SK-N-MC (cell line): ENCODE data around the gene KCNH2.

ENCODE experiments used
- DNase-seq: peaks from one replicate; pipeline ENCODE4 v3.0.0-alpha.2; 2011; ENCODE audit warnings: low read depth, low spot score
- H3K27ac ChIP-seq: fragments of 200-600 bp; sonication (generic); 2 replicates; pipeline ENCODE4 v1.5.1; 2016; ENCODE audit warnings: mixed run types
- H3K36me3 ChIP-seq: fragments of 200-600 bp; sonication (generic); 2 replicates; pipeline ENCODE4 v1.6.1; 2017; ENCODE audit warnings: antibody characterized with exemption, low read length, mixed read lengths; ENCODE audit not compliant: insufficient read depth
- H3K4me3 ChIP-seq: fragments of 200-600 bp; sonication (generic); 2 replicates; pipeline ENCODE4 v1.5.1; 2016
- H3K9ac ChIP-seq: fragments of 200-600 bp; sonication (generic); 2 replicates; pipeline ENCODE4 v1.8.0; 2017; ENCODE audit warnings: mixed run types, mixed read lengths; ENCODE audit not compliant: insufficient read length
- H3K9me3 ChIP-seq: fragments of 200-600 bp; sonication (generic); 2 replicates; pipeline ENCODE4 v1.6.1; 2017; ENCODE audit warnings: low read depth, mild to moderate bottlenecking, antibody characterized with exemption, low read length, moderate library complexity, mixed read lengths
- EZH2 ChIP-seq: fragments of 200-600 bp; sonication (generic); IDR thresholded peaks from one replicate; pipeline ENCODE4 v1.6.1; 2017; ENCODE audit warnings: antibody characterized with exemption
- FOXP2 ChIP-seq: optimal IDR thresholded peaks from 2 replicates; pipeline ENCODE3; 2011; ENCODE audit warnings: mild to moderate bottlenecking, moderate library complexity; ENCODE audit not compliant: insufficient read depth; ENCODE audit errors: extremely low read length, control extremely low read depth
- POLR2AphosphoS5 ChIP-seq: IDR thresholded peaks from 2 replicates; pipeline ENCODE4 v1.6.1; 2012; ENCODE audit warnings: mild to moderate bottlenecking, low read depth, low read length, borderline replicate concordance

The KCNH2 gene

DNA sequence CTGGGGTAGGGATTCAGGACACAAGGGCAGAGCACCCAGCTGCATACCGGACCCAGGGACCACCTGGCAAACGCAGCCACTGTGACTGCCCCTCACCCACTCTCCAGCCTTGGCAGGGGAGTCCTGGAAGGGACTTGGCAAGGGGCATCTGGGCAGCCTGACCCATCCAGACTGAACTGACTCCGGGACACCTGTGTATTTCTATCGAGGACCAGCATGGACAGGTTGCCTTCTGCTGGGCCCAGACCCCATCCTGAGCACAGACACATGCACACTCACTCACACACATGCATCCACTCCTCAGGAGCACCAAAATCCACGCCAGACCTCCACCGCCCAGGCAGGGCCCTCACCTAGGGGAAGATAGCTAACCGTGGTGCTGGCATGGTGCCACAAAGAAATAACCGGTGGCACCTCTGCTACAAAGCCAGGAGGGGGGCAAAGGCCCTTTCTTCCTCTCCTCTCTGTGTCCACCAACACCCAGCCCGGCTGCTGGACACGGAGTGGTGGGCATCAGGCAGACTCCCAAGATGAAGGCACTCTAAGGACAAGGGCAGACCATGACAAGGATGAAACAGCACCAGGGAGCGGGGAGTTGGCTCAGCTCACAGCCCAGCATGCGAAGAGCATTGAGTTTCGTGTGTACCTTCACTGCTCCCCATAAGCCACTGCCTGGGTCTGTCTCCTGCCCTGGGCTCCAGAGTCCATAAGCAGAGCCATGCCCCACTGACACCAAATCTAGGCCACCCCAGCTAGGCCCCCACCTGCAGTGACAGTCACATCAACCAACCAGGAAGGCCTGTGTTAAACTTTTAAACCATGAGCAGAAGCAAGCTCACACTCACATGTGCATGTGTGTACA is 35.3 kb downstream of the KCNH2 start:
- H3K9me3 ChIP-seq = no peaks in the 10 kb centered on the region
- TF ChIP-seq POLR2AphosphoS5 (no peak), EZH2 (no peak), FOXP2 (no peak)
- DNase-seq = no peak
- H3K4me3 ChIP-seq = no peak overlapping the region
- H3K27ac ChIP-seq = no peak overlapping the region
- H3K9ac ChIP-seq = no peak overlapping the region
- no peaks in the 10 kb centered on the region for H3K36me3 ChIP-seq

DNA sequence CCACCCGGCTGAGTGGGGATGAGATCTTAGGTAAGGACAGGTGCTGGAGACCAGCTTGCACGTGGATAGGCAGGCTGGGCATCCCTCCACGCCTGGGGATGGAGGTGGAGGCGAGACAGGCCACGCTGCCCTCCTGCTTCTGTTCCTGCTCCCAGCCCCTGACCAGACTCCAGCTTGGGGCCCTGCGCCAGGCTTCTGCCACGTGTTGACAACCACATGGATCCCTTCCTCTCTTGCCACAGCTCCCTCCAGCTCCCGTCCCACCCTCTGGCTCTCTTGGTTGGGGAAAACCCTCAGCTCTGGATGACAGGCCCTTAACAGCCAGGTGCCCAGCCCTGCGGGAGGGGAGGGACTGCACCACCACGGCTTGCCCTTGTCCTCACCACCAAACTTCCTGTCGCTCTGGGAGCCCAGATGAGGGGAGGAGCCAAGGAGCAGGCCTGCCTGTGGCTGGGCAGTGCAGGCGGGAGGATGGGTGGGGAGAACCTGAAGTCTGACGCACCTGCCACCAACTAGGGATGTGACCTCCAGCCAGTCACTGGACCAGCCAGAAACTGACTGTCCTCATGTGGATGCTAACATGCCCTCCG is 36.0 kb downstream of the KCNH2 start:
- Histone ChIP-seq H3K9me3 (no peaks in the 10 kb centered on the region), H3K27ac (no peak overlapping the region), H3K9ac (no peak overlapping the region), H3K36me3 (no peaks in the 10 kb centered on the region), H3K4me3 (no peak overlapping the region)
- no peak for TF ChIP-seq FOXP2
- TF ChIP-seq POLR2AphosphoS5 = no peak
- no peak for TF ChIP-seq EZH2
- DNase-seq = no peak

DNA sequence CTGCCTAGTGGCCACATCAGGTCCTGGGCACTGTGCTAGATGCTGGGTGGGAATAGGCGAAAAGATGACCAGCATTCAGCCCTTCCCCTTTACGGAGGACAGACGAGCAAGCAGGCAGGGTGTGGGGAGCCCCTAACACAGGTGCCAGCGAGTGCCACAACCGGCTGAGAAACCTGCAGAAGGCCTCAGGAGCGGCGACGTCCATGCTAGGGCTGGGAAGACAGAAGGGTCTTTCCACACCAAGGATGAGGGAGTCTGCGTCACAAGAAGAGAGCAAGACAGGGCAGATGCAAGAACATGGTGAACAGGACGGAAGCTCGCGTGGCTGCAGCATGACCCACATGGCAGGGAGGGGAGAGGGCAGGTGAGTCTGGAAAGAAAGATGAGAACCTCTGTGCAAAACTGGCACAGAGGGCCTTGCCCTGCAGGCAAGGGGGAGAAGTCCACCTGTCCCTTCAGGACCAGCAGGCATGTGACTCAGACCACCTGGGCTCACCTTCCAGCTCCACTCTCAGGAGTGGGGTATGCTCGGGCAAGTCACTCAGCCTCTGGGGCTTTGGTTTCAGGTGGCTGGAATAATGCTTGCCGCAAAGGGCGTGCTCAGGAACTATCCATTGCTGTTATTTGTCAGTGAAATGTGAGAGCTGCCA is 36.6 kb downstream of the KCNH2 start:
- Histone ChIP-seq H3K9me3 (no peaks in the 10 kb centered on the region), H3K9ac (no peak overlapping the region), H3K36me3 (no peaks in the 10 kb centered on the region), H3K4me3 (no peak overlapping the region), H3K27ac (no peak overlapping the region)
- DNase-seq = no peak
- TF ChIP-seq POLR2AphosphoS5 = no peak
- TF ChIP-seq FOXP2 = no peak
- TF ChIP-seq EZH2 = no peak

DNA sequence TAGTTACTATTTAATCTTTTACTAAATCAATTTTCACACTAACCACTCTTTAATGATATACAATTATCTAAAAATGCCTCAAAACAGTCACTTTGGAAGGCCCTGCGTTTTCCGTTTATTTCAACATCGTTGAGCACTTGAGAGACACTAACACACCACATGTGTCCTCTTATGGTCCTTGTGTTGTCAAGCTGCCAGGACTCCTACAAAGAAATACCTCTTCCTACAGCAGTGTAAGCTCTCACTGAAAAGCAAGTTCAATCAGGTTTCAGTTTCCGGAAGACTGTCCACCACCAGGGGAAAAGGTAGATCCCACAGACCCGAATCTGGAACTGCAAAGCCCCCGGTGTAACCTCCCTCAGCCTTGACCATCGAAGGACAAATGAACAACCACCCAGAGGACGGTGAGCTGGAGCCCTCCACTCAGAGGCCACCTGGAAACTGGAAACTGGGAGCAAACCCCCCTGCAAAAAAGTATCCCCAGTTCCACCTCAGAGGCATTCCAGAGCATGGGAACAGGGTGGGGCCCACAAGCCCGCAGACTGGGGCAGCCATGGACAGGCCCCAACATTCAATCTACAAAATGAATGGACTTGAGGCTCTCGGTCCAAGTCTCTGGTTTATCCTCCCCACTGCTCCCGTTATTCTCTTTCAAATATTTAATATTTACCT is 37.6 kb downstream of the KCNH2 start:
- H3K9me3 ChIP-seq = no peaks in the 10 kb centered on the region
- DNase-seq = no peak
- no peaks in the 10 kb centered on the region for H3K36me3 ChIP-seq
- no peak for TF ChIP-seq POLR2AphosphoS5
- TF ChIP-seq EZH2 = no peak
- TF ChIP-seq FOXP2 = no peak
- no peak overlapping the region for H3K4me3 ChIP-seq
- no peak overlapping the region for H3K27ac ChIP-seq
- H3K9ac ChIP-seq = no peak overlapping the region

DNA sequence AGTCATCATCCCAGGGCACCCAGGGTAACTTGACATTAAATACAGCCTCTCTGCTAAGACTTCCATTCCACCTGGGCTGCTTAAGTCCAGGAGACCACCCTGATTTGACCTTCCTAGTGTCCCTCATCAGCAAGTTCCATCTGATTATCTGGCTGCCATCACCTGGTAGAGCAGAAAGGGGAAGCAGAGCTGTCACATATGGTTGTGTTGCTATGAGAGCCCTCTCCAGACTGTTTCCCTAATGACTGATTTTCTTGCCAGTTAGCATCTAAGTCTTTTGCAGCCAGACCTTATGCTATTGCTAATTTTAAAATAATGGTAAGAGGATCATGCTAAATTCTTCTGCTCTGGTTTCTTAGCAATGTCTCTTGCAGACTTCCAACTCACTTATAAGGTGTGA is 38.7 kb downstream of the KCNH2 start:
- no peaks in the 10 kb centered on the region for H3K36me3 ChIP-seq
- DNase-seq = no peak
- TF ChIP-seq FOXP2 (no peak), POLR2AphosphoS5 (no peak), EZH2 (no peak)
- H3K9ac ChIP-seq = no peak overlapping the region
- no peaks in the 10 kb centered on the region for H3K9me3 ChIP-seq
- H3K27ac ChIP-seq = no peak overlapping the region
- no peak overlapping the region for H3K4me3 ChIP-seq

DNA sequence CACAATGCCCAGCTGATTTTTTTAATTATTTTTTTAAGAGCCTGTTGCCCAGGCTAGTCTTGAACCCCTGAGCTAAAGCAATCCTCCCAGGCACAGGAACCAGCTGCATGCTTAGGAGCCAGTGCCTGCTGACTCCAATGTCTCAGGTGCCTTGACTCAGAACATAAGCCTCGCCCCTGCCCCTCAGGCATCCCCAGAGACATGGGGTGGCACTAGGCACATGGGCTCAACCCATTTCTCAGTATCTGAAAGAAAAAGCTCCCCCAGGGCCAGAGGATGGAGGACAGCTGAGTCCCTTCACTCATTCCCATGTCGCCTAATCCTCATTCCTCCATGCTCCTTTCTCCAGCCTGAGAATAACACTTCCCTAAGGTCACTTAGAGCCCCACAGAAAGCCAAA is 39.1 kb downstream of the KCNH2 start:
- Histone ChIP-seq H3K9ac (no peak overlapping the region), H3K36me3 (no peaks in the 10 kb centered on the region)

DNA sequence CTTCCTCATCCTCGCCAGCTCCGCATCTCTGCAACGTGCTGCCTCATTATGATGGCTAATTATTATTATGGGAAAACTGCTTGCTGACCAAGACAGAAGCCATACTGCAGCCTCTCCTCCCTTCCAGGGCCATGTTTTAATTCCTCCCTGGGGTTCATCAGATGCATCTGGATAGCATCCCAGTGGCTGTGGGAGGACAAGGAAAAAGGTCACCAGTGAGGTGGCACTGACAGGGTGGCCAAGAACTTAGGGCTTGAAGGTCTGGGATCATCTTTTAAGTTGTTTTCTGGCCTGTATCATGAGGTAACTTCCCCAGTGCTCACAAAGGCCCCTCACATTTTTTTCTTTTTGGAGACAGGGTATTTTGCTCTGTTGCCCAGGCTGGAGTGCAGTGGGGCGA is 39.6 kb downstream of the KCNH2 start:
- no peaks in the 10 kb centered on the region for H3K36me3 ChIP-seq
- H3K9ac ChIP-seq = no peak overlapping the region
- H3K27ac ChIP-seq = no peak overlapping the region
- DNase-seq = no peak
- H3K9me3 ChIP-seq = no peaks in the 10 kb centered on the region
- TF ChIP-seq FOXP2 = no peak
- no peak for TF ChIP-seq POLR2AphosphoS5
- TF ChIP-seq EZH2 = no peak
- H3K4me3 ChIP-seq = peak overlapping the region; percentile 47

More for the DNA sequence above, 39.1 kb downstream of the KCNH2 start:
- no peaks in the 10 kb centered on the region for H3K9me3 ChIP-seq
- no peak overlapping the region for H3K27ac ChIP-seq
- TF ChIP-seq POLR2AphosphoS5 = no peak
- no peak for TF ChIP-seq FOXP2
- TF ChIP-seq EZH2 = no peak
- H3K4me3 ChIP-seq = no peak overlapping the region
- no peak for DNase-seq

DNA sequence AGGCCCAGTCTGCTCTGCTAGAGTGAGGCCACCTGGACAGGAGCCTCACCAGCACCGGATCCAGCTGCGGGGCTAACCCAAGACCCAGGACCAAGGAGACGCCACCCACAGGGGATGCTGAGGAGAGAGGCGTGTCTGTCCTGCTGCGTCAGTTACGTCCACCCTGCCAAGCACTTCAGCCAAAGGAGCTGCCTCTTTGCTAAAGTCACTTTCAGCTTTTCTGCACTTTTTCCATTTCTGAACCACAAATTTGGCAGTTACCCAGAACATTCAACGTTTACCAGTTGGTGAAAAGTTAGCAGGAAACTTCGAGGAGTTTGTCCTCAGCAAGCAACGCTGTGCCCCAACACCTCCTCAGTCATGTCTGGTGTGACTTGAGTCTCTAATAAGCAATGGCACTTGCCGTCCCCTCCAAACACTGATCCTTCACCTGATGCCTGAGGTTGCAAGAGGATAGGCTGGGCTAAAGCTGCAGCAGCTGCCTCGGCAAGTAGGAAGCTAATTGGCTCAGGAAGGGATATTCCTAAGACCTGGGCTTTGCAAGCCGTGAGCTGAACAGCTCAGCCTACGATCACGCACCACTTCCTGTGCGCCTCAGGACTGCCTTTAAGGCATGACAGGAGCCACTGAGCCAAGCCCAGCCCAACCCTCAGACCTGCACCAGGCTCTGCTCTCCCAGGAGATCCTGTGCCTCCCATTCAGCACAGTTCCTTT is 40.1 kb downstream of the KCNH2 start:
- Histone ChIP-seq H3K9me3 (no peaks in the 10 kb centered on the region), H3K36me3 (no peaks in the 10 kb centered on the region), H3K9ac (no peak overlapping the region), H3K27ac (no peak overlapping the region), H3K4me3 (peak overlapping the region; percentile 47)
- DNase-seq = no peak
- TF ChIP-seq FOXP2 = no peak
